Uterus (tissue), 4 donors: ENCODE data around the gene ATG16L2. TPM values are rescaled to one million over a fixed set of nuclear protein-coding genes. Genes with fewer than 3 reads are reported as not detected.

Experiments used
- DNase-seq, 2 donors: peaks; one replicate each; pipeline ENCODE4 v3.0.0-alpha.2; 2019 to 2020
- H3K27ac ChIP-seq, 2 donors: fragments of 200-600 bp; sonication (generic); 1 replicate in 1 of 2; 2 replicates in 1 of 2; pipeline ENCODE4 v1.5.1; 2016 to 2018
- H3K27me3 ChIP-seq, 2 donors: fragments of 200-600 bp; sonication (generic); one replicate each; pipeline ENCODE4 v1.5.1; 2018 to 2019; ENCODE audit warnings: control low read depth in 1 of 2
- H3K36me3 ChIP-seq, 2 donors: fragments of 200-600 bp; sonication (generic); one replicate each; pipeline ENCODE4 v1.5.1; 2019; ENCODE audit warnings: control low read depth in 1 of 2
- H3K4me1 ChIP-seq, 2 donors: fragments of 200-600 bp; sonication (generic); one replicate each; pipeline ENCODE4 v1.5.1; 2018 to 2019; ENCODE audit warnings: control low read depth in 1 of 2
- H3K4me3 ChIP-seq, 2 donors: fragments of 200-600 bp; sonication (generic); 1 replicate in 1 of 2; 2 replicates in 1 of 2; pipeline ENCODE4 v1.5.1; 2018 to 2019; ENCODE audit warnings: mild to moderate bottlenecking in 1 of 2
- H3K9me3 ChIP-seq, 2 donors: fragments of 200-600 bp; sonication (generic); one replicate each; pipeline ENCODE4 v1.5.1; 2019; ENCODE audit warnings: control low read depth in 1 of 2
- POLR2A ChIP-seq, 2 donors: fragments of 450-650 bp; IDR thresholded peaks; one replicate each; pipeline ENCODE4 v1.6.1; 2016; ENCODE audit warnings: antibody characterized with exemption in 2 of 2, mild to moderate bottlenecking in 1 of 2, moderate library complexity in 1 of 2
- intact Hi-C: fragments of 100-400 bp; cut with DNase I; formaldehyde crosslinking; loops from one replicate; pipeline ENCODE4 v1.15.1; 2023; ENCODE audit warnings: low total_unique reads
- total RNA-seq, 4 donors: library from RNA; depleted of rRNA in 3 of 4; stranded (reverse); fragments of >200 nt in 3 of 4; gene quantifications; one replicate each; pipeline versions ENCODE4 v1.1.0 to v1.2.4, GENCODE V29; 2014 to 2023
- TF ChIP-seq, protein P1 (sequence below), 4 experiments: fragments of 200-600 bp in 2 of 4; fragments of 450-650 bp in 2 of 4; sonication (generic) in 2 of 4; IDR thresholded peaks; one replicate each; pipeline ENCODE4 v1.5.1; 2016 to 2019; ENCODE audit warnings: antibody characterized with exemption in 4 of 4, mild to moderate bottlenecking in 2 of 4, moderate library complexity in 1 of 4
- donor health status: DM: yes; HTN: yes; CAD: no.

ATG16L2 gene
- total RNA-seq, 4 donors from 2014 or later, result 20.7 to 57.6 (median 32.3) TPM

DNA sequence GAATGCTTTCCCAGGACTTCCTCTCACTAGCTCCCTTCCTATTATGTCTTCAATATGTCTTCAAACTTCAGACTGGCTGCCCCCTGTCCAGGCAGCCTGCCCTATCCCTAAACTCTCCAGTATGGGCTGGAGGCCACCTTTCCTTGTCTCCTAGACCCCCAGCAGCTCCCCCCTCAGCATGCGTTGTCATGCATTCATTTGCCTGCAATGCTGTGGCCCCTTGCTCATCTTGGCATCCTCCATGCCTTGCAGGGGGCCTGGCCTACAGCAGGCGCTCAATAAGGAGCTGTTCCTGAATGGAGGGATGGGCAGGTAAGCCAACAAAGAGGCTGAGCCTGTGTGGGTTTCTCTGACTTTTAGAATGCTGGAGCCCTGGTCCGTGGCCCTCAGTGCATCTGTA, 45.6 kb upstream of the ATG16L2 start:
- Histone ChIP-seq H3K27ac (no peak overlapping the region), H3K9me3 (no peaks in the 10 kb centered on the region), H3K36me3 (no peaks in the 10 kb centered on the region), H3K4me3 (no peak overlapping the region), H3K4me1 (no peaks in the 10 kb centered on the region), H3K27me3 (no peaks in the 10 kb centered on the region)
- TF ChIP-seq, protein P1, sequence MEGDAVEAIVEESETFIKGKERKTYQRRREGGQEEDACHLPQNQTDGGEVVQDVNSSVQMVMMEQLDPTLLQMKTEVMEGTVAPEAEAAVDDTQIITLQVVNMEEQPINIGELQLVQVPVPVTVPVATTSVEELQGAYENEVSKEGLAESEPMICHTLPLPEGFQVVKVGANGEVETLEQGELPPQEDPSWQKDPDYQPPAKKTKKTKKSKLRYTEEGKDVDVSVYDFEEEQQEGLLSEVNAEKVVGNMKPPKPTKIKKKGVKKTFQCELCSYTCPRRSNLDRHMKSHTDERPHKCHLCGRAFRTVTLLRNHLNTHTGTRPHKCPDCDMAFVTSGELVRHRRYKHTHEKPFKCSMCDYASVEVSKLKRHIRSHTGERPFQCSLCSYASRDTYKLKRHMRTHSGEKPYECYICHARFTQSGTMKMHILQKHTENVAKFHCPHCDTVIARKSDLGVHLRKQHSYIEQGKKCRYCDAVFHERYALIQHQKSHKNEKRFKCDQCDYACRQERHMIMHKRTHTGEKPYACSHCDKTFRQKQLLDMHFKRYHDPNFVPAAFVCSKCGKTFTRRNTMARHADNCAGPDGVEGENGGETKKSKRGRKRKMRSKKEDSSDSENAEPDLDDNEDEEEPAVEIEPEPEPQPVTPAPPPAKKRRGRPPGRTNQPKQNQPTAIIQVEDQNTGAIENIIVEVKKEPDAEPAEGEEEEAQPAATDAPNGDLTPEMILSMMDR (IDR thresholded peaks at IDR 0.05), result no peak
- TF ChIP-seq POLR2A (IDR thresholded peaks at IDR 0.05), result no peak
- no peak for DNase-seq
- intact Hi-C loops, result no loop called here

DNA sequence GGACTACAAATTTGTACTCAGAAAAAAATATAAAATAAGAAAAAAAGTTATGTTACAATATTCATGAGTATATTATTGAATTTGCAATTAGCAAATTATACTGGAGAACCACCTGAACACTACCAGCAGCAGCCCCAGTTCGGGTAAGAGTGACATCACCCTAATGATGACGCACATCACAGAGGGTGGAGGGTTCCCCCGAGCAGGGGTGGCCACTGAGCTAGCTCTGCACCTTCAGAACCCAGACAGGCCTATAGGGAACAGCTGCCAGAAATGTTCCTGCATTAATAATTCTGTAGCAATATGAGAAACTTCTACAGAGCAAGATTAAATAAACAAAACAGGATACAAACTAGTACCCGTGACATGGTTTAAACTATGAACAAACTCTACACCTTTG, 44.5 kb upstream of the ATG16L2 start:
- Histone ChIP-seq H3K4me3 (no peak overlapping the region), H3K27ac (no peak overlapping the region), H3K27me3 (no peaks in the 10 kb centered on the region), H3K4me1 (no peaks in the 10 kb centered on the region), H3K9me3 (no peaks in the 10 kb centered on the region), H3K36me3 (no peaks in the 10 kb centered on the region)
- TF ChIP-seq, protein P1 (IDR thresholded peaks at IDR 0.05), result no peak
- no peak for TF ChIP-seq POLR2A (IDR thresholded peaks at IDR 0.05)
- intact Hi-C loops, result no loop called here
- no peak for DNase-seq

DNA sequence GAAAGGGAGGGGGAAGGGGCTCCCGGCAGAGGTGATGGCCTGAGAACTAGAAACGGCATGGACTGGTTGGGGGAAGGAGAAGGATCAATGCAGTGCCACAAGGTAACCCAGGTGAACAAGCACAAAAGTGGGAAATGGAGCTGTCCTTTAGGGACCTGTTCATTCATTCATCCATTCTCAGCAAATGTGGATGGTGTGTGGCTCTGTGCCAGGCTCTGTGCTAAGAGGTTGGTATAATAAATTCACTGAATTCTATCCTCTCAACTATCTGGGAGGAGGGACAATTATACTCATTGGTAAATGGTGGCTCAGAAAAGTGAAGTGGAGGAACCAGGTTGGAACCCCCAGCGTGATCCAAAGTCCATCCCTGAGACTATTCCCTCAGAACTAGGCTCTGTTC, 43.4 kb upstream of the ATG16L2 start:
- Histone ChIP-seq H3K27me3 (no peaks in the 10 kb centered on the region), H3K36me3 (no peaks in the 10 kb centered on the region), H3K9me3 (no peaks in the 10 kb centered on the region), H3K27ac (no peak overlapping the region), H3K4me3 (no peak overlapping the region), H3K4me1 (no peaks in the 10 kb centered on the region)
- DNase-seq, result no peak
- no peak for TF ChIP-seq POLR2A (IDR thresholded peaks at IDR 0.05)
- TF ChIP-seq, protein P1 (IDR thresholded peaks at IDR 0.05), result no peak
- intact Hi-C loops, result no loop called here

DNA sequence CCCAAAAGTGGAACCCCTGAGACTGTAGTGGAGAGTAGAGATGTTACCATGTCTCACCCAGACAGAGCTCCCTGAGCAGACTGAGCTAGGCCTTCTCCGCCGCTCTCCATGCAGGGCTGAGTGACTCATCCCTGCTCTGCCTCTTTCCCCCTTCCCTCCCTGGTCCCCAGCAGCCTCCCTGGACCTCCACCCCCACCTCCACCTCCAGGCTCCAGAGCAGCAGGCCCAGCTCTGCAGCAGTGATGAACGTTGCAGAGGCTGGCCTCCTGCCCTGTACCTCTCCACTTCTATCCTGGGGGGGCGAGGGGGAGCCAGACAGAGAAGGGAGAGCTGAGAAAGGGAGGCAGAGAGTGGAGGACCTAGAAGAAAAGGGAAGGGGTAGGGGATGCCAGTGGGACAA, 42.7 kb upstream of the ATG16L2 start:
- Histone ChIP-seq H3K4me1 (no peaks in the 10 kb centered on the region), H3K36me3 (no peaks in the 10 kb centered on the region), H3K9me3 (no peaks in the 10 kb centered on the region), H3K27ac (no peak overlapping the region), H3K27me3 (no peaks in the 10 kb centered on the region), H3K4me3 (no peak overlapping the region)
- no peak for DNase-seq
- no peak for TF ChIP-seq POLR2A (IDR thresholded peaks at IDR 0.05)
- TF ChIP-seq, protein P1 (IDR thresholded peaks at IDR 0.05), result no peak
- intact Hi-C loops, result no loop called here

DNA sequence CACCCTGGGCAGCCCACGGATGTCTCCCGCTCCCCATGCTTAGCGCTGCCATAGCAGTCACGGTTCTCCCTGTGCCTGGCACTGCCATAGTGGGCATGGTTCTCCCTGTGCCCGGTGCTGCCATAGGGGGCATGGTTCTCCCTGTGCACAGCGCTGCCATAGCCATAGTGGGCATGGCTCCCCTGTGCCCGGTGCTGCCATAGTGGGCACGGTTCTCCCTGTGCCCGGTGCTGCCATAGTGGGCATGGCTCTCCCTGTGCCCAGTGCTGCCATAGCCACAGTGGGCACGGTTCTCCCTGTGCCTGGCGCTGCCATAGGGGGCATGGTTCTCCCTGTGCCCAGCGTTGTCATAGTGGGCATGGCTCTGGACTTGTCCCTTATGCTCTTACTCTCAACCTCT, 42.2 kb upstream of the ATG16L2 start:
- Histone ChIP-seq H3K4me1 (no peaks in the 10 kb centered on the region), H3K4me3 (no peak overlapping the region), H3K27ac (no peak overlapping the region), H3K27me3 (no peaks in the 10 kb centered on the region), H3K9me3 (no peaks in the 10 kb centered on the region), H3K36me3 (no peaks in the 10 kb centered on the region)
- no peak for DNase-seq
- TF ChIP-seq, protein P1 (IDR thresholded peaks at IDR 0.05), result no peak
- TF ChIP-seq POLR2A (IDR thresholded peaks at IDR 0.05), result no peak
- intact Hi-C loops, result no loop called here
